Measurements from ENCODE around the gene ELFN1. TPM values are rescaled to one million over a fixed set of nuclear protein-coding genes. Genes with fewer than 3 reads are reported as not detected.

Gene ELFN1
- total RNA-seq, 1 donor from 2014 or later, result 12.3 TPM

DNA sequence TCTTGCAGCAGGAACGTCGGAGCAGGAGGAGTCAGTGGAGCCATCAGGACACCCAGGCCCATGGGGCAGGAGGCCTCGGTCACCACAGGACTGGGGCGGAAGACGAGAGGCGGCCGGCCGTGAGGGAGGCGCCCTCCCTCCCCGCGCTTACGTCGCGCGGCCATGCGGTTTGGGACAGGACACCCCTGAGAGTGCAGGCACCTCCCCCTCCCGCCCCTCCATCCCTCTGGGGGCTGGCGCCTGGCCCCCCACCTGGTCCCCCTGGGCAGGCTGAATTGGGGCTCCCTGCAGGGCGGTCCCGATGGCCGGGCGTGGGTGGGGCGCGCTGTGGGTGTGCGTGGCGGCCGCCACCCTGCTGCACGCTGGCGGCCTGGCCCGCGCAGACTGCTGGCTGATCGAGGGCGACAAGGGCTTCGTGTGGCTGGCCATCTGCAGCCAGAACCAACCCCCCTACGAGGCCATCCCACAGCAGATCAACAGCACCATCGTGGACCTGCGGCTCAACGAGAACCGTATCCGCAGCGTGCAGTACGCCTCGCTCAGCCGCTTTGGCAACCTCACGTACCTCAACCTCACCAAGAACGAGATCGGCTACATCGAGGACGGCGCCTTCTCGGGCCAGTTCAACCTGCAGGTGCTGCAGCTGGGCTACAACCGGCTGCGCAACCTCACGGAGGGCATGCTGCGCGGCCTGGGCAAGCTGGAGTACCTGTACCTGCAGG is 74.4 kb downstream of the ELFN1 start:
- H3K27ac Mint-ChIP-seq, result no peak overlapping the region
- TF ChIP-seq, protein P1, sequence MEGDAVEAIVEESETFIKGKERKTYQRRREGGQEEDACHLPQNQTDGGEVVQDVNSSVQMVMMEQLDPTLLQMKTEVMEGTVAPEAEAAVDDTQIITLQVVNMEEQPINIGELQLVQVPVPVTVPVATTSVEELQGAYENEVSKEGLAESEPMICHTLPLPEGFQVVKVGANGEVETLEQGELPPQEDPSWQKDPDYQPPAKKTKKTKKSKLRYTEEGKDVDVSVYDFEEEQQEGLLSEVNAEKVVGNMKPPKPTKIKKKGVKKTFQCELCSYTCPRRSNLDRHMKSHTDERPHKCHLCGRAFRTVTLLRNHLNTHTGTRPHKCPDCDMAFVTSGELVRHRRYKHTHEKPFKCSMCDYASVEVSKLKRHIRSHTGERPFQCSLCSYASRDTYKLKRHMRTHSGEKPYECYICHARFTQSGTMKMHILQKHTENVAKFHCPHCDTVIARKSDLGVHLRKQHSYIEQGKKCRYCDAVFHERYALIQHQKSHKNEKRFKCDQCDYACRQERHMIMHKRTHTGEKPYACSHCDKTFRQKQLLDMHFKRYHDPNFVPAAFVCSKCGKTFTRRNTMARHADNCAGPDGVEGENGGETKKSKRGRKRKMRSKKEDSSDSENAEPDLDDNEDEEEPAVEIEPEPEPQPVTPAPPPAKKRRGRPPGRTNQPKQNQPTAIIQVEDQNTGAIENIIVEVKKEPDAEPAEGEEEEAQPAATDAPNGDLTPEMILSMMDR (IDR thresholded peaks at IDR 0.05; ENCODE audit: unreplicated experiment), result no peak
- no peak for DNase-seq (ENCODE audit: low spot score, unreplicated experiment)
- no peaks in the 10 kb centered on the region for H3K9me3 Mint-ChIP-seq (ENCODE audit: low read depth)
- no peaks in the 10 kb centered on the region for H3K4me1 Mint-ChIP-seq (ENCODE audit: low read depth)
- no peak overlapping the region for H3K4me3 Mint-ChIP-seq (ENCODE audit: low read depth)
- H3K27me3 Mint-ChIP-seq, result no peaks in the 10 kb centered on the region
- peaks cover 8% of the 10 kb centered on the region for H3K36me3 Mint-ChIP-seq (ENCODE audit: insufficient read depth)

DNA sequence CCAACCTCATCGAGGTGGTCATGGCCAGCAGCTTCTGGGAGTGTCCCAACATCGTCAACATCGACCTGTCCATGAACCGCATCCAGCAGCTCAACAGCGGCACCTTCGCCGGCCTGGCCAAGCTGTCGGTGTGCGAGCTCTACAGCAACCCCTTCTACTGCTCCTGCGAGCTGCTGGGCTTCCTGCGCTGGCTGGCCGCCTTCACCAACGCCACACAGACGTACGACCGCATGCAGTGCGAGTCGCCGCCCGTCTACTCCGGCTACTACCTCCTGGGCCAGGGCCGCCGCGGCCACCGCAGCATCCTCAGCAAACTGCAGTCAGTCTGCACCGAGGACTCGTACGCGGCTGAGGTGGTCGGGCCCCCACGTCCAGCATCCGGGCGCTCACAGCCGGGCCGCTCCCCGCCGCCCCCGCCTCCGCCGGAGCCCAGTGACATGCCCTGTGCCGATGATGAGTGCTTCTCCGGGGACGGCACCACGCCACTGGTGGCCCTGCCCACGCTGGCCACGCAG is 75.0 kb downstream of the ELFN1 start:
- H3K27ac Mint-ChIP-seq, result no peak overlapping the region
- TF ChIP-seq, protein P1 (IDR thresholded peaks at IDR 0.05; ENCODE audit: unreplicated experiment), result no peak
- peaks cover 8% of the 10 kb centered on the region for H3K36me3 Mint-ChIP-seq (ENCODE audit: insufficient read depth)
- no peaks in the 10 kb centered on the region for H3K27me3 Mint-ChIP-seq
- no peak overlapping the region for H3K4me3 Mint-ChIP-seq (ENCODE audit: low read depth)
- H3K9me3 Mint-ChIP-seq (ENCODE audit: low read depth), result no peaks in the 10 kb centered on the region
- H3K4me1 Mint-ChIP-seq (ENCODE audit: low read depth), result no peaks in the 10 kb centered on the region
- DNase-seq (ENCODE audit: low spot score, unreplicated experiment), result no peak

DNA sequence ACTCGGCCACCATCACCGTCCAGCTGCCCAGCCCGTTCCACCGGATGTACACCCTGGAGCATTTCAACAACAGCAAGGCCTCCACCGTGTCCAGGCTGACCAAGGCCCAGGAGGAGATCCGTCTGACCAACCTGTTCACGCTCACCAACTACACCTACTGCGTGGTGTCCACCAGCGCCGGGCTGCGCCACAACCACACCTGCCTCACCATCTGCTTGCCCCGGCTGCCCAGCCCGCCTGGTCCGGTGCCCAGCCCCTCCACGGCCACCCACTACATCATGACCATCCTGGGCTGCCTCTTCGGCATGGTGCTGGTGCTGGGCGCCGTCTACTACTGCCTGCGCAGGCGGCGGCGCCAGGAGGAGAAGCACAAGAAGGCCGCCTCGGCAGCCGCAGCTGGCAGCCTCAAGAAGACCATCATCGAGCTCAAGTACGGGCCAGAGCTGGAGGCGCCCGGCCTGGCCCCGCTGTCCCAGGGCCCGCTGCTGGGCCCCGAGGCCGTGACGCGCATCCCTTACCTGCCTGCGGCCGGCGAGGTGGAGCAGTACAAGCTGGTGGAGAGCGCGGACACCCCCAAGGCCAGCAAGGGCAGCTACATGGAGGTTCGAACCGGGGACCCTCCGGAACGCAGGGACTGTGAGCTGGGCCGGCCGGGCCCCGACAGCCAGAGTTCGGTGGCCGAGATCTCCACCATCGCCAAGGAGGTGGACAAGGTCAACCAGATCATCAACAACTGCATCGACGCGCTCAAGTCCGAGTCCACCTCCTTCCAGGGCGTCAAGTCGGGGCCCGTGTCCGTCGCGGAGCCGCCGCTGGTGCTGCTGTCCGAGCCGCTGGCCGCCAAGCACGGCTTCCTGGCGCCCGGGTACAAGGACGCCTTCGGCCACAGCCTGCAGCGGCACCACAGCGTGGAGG is 75.8 kb downstream of the ELFN1 start:
- H3K4me1 Mint-ChIP-seq (ENCODE audit: low read depth), result no peaks in the 10 kb centered on the region
- peaks cover 8% of the 10 kb centered on the region for H3K36me3 Mint-ChIP-seq (ENCODE audit: insufficient read depth)
- H3K4me3 Mint-ChIP-seq (ENCODE audit: low read depth), result no peak overlapping the region
- DNase-seq (ENCODE audit: low spot score, unreplicated experiment), result no peak
- TF ChIP-seq, protein P1 (IDR thresholded peaks at IDR 0.05; ENCODE audit: unreplicated experiment), result no peak
- no peaks in the 10 kb centered on the region for H3K9me3 Mint-ChIP-seq (ENCODE audit: low read depth)
- no peaks in the 10 kb centered on the region for H3K27me3 Mint-ChIP-seq
- no peak overlapping the region for H3K27ac Mint-ChIP-seq

DNA sequence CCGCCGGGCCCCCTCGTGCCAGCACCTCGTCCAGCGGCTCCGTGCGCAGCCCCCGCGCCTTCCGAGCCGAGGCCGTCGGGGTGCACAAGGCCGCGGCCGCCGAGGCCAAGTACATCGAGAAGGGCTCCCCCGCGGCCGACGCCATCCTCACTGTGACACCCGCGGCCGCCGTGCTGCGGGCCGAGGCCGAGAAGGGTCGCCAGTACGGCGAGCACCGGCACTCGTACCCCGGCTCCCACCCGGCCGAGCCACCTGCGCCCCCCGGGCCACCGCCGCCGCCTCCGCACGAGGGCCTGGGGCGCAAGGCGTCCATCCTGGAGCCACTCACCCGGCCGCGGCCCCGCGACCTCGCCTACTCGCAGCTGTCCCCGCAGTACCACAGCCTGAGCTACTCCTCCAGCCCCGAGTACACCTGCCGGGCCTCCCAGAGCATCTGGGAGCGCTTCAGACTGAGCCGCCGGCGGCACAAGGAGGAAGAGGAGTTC is 76.5 kb downstream of the ELFN1 start:
- TF ChIP-seq, protein P1 (IDR thresholded peaks at IDR 0.05; ENCODE audit: unreplicated experiment), result no peak
- no peaks in the 10 kb centered on the region for H3K4me1 Mint-ChIP-seq (ENCODE audit: low read depth)
- no peaks in the 10 kb centered on the region for H3K27me3 Mint-ChIP-seq
- no peaks in the 10 kb centered on the region for H3K9me3 Mint-ChIP-seq (ENCODE audit: low read depth)
- peaks cover 8% of the 10 kb centered on the region for H3K36me3 Mint-ChIP-seq (ENCODE audit: insufficient read depth)
- H3K4me3 Mint-ChIP-seq (ENCODE audit: low read depth), result no peak overlapping the region
- no peak for DNase-seq (ENCODE audit: low spot score, unreplicated experiment)
- no peak overlapping the region for H3K27ac Mint-ChIP-seq

Measured in progenitor cell of endocrine pancreas (in vitro differentiated cells).